LNCAP (cell line): Measurements from ENCODE around the gene CRB3.

Experiments
- TF ChIP-seq, protein P1 (sequence below): fragments of 450-650 bp; IDR thresholded peaks from 2 replicates; pipeline ENCODE4 v1.5.1; 2017; ENCODE audit warnings: mild to moderate bottlenecking

CRB3 gene

DNA sequence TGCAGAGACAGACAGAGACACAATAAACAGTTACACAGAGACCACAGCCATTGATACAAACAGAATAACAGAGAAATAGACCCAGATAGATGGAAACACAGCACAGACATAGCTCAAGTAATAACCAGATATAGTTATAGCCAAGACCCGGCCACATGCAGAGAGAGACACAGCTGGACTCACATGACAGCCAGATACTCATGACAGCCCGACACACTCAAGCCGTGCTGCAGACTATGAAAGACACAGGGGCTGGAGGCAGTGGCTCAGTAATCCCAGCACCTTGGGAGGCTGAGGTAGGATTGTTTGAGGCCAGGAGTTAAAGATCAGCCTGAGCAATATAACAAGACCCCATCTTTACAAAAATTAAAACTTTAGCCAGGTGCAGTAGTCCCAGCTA, 19.2 kb downstream of the CRB3 start:
- TF ChIP-seq, protein P1, sequence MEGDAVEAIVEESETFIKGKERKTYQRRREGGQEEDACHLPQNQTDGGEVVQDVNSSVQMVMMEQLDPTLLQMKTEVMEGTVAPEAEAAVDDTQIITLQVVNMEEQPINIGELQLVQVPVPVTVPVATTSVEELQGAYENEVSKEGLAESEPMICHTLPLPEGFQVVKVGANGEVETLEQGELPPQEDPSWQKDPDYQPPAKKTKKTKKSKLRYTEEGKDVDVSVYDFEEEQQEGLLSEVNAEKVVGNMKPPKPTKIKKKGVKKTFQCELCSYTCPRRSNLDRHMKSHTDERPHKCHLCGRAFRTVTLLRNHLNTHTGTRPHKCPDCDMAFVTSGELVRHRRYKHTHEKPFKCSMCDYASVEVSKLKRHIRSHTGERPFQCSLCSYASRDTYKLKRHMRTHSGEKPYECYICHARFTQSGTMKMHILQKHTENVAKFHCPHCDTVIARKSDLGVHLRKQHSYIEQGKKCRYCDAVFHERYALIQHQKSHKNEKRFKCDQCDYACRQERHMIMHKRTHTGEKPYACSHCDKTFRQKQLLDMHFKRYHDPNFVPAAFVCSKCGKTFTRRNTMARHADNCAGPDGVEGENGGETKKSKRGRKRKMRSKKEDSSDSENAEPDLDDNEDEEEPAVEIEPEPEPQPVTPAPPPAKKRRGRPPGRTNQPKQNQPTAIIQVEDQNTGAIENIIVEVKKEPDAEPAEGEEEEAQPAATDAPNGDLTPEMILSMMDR, result no peak

GRCh38 chr19:6484230-6484629, 20.2 kb downstream of the CRB3 start:
- TF ChIP-seq, protein P1, result no peak

GRCh38 chr19:6484831-6485230, 20.8 kb downstream of the CRB3 start:
- TF ChIP-seq, protein P1, result no peak

GRCh38 chr19:6489278-6490061, 25.4 kb downstream of the CRB3 start:
- TF ChIP-seq, protein P1, result no peak

DNA sequence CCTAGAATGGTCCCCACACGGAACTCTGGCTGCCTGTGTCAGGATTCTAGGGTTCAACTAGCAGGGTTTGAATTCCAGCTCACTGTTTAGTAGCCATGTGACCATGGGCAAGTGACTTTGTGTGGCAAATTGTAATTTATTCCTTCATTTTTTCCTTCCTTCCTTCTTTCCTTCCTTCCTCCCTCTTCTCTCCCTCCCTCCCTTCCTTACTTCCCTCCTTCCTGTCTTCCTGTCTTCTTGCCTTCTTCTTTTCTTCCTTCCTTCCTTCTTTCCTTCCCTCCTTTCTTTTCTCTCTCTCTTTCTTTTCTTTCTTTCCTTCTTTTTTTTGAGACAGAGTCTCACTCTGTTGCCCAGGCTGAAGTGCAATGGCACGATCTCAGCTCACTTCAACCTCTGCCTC, 26.1 kb downstream of the CRB3 start:
- TF ChIP-seq, protein P1, result no peak

DNA sequence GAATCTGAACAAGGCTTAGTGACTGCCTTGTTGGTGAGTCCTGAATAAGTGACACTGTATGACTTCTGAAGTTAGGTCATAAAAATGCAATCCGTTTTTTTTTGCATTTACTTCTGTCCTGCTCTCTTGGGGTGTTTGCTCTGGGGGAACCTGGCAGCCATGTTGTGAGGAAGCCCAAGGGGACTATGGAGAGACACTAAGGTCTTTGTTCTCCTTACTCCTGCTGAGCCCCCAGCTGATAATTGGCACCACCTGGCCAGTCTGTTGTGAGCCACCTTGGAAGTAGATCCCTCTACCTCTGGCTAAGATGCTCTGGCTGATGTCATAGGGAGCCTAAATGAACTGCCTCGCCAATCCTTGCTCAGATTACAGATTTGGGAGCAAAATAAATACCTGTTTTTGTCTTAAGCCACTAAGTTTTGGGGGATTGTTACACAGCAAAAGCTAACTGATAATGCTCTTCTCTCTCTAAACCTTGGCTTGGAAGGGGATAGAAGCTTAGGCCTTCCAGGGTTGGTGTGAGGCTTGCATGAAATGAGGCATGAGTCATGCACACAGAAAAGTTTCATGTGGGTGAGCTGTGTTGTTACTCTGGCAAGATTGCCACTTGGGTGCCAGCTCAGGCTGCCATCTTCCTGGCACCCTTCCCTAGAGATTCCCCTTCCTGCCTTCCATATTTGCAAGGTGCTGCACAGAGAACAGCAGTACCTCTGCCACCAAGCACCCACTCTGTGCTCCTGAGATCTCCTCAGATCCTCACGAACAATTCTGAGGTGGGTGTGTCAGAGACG, 27.9 kb downstream of the CRB3 start:
- TF ChIP-seq, protein P1, result no peak

- TF ChIP-seq, protein P1, result no peak
Observed at GRCh38 chr19:6494438-6495036, 30.5 kb downstream of the CRB3 start.
